T-helper 2 cell treated with Interferon-gamma antibody and Interleukin-4, amounts not matched to agents 5 μg/mL and 100 μg/mL, for 36 hours (primary cell): ENCODE results near the gene COA6.
A peak's percentile ranks its signal among the peaks of the same experiment; 100 is the strongest.
"Not testable (repeated sequence)": the region's sequence is repeated elsewhere in the genome, so short reads cannot be mapped to it uniquely, and the experiment has no call there.

ENCODE experiments used
- DNase-seq: peaks from one replicate; pipeline ENCODE4 v3.0.0; 2021; ENCODE audit warnings: low spot score
- H3K27ac Mint-ChIP-seq: one replicate; pipeline ENCODE4 v1.8.0; 2021; ENCODE audit warnings: mild to moderate bottlenecking, mixed read lengths
- H3K27me3 Mint-ChIP-seq: one replicate; pipeline ENCODE4 v1.8.0; 2021; ENCODE audit warnings: low read depth, mixed read lengths
- H3K36me3 Mint-ChIP-seq: one replicate; pipeline ENCODE4 v1.8.0; 2021; ENCODE audit warnings: low read depth, mixed read lengths
- H3K4me1 Mint-ChIP-seq: one replicate; pipeline ENCODE4 v1.8.0; 2021; ENCODE audit warnings: low read depth, mixed read lengths
- H3K4me3 Mint-ChIP-seq: one replicate; pipeline ENCODE4 v1.8.0; 2022; ENCODE audit warnings: mild to moderate bottlenecking, moderate library complexity, mixed read lengths
- H3K9me3 Mint-ChIP-seq: one replicate; pipeline ENCODE4 v1.8.0; 2021; ENCODE audit warnings: mixed read lengths

COA6 gene

DNA sequence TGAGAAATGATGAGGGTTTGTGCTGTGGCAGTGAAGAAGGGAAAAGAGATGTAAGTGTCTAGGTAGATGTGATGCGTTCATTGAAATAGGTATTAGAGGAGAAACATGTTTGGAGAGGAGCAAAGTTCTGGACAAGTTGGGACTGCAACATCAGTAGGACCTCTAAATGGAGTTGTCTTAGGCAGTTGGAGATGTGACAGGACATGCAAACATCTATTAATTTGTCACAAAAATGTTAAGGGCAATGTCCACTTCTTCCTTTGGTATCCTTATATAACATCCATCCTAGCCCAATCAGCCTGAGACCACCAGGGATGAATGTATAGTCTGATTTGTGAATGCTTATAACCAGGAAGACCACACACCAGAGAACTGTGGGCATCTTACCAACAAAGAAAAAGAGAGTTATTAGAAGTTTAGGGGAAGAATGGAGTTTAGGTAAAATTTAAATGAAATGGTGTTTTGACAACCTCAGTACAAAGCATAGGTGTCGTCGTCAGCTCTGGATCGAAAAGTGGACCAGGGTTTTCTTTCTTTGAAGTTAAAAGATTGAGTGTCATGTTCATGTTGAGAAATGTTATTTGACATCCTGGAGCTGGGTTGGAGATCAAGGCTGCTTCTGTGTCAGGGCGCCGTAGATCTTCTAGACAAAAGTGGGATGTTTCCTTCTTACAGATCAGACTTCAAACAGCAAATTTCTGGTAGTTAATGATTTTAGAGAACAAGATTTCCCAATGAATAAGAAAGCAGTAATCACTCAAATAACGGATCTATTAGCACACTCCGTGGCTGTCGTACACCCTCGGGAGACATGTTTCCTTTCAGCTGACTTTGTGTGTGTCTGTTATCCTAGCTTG is 8.7 kb downstream of the COA6 start:
- H3K4me1 Mint-ChIP-seq = peaks cover 12% of the 10 kb centered on the region
- H3K27me3 Mint-ChIP-seq = no peaks in the 10 kb centered on the region
- peaks cover 4% of the 10 kb centered on the region for H3K9me3 Mint-ChIP-seq
- no peak for DNase-seq
- no peak overlapping the region for H3K4me3 Mint-ChIP-seq
- no peak overlapping the region for H3K27ac Mint-ChIP-seq
- peaks cover 56% of the 10 kb centered on the region for H3K36me3 Mint-ChIP-seq

DNA sequence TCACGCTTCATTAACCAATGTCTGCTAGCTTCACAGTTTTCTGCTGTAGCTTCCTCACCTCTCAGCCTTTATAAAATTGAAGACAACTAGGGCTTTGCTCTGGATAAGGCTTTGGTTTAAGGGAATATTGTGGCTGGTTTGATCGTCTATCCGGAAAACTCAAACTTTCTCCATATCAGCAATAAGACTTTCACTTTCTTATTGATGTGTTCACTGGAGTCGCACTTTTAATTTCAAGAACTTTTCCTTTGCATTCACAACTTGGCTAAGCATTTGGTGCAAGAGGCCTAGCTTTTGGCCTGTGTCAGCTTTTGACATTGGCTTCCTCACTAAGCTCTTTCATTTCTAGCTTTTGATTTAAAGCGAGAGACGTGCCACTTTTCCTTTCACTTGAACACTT is 12.9 kb downstream of the COA6 start:
- DNase-seq = no peak
- no peak overlapping the region for H3K4me3 Mint-ChIP-seq
- H3K36me3 Mint-ChIP-seq = peaks cover 35% of the 10 kb centered on the region
- H3K27me3 Mint-ChIP-seq = no peaks in the 10 kb centered on the region
- peak overlapping the region; percentile 6 for H3K27ac Mint-ChIP-seq
- H3K9me3 Mint-ChIP-seq = no peaks in the 10 kb centered on the region
- peaks cover 8% of the 10 kb centered on the region for H3K4me1 Mint-ChIP-seq

DNA sequence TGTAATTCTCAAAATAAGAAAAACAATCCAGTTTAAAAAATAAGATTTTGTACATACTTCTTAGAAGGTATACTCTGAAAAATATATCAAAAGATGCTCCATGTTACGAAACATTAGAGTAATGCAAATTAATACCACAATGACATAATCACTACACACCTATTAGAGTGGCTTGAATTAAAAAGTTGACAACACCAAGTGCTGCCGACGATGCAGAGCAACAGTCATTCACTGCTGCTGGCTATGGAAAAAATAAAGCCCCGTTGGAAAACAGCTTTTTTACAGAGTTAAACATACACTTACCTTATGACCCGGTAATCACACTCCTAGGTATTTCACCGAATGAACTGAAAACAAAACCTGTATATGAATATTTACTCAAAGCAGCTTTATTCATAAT is 14.8 kb downstream of the COA6 start:
- DNase-seq = no peak
- H3K36me3 Mint-ChIP-seq = peaks cover 28% of the 10 kb centered on the region
- H3K27me3 Mint-ChIP-seq = no peaks in the 10 kb centered on the region
- no peaks in the 10 kb centered on the region for H3K9me3 Mint-ChIP-seq
- no peak overlapping the region for H3K27ac Mint-ChIP-seq
- H3K4me3 Mint-ChIP-seq = no peak overlapping the region
- H3K4me1 Mint-ChIP-seq = peaks cover 7% of the 10 kb centered on the region

DNA sequence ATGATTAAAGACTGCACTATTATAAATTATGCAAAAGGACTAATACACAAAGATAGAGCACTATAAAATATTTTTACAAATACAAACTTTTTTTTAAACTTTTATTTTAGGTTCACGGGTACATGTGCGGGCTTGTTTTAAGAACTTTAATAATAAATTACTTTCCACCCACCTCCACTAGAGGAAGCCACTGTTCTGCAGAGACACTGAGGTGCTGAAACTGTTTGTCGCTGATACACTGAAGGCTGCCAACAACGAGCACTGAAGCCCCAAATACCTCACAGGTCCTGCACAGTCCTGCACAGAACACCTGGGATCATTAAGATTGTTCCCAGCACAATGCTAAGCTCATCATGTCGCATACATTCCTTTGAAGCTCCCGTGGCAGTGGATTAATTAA is 19.9 kb downstream of the COA6 start:
- Mint-ChIP-seq H3K4me1 (peaks cover 9% of the 10 kb centered on the region), H3K9me3 (no peaks in the 10 kb centered on the region), H3K4me3 (no peak overlapping the region), H3K36me3 (peaks cover 32% of the 10 kb centered on the region), H3K27ac (no peak overlapping the region), H3K27me3 (no peaks in the 10 kb centered on the region)
- DNase-seq = no peak

DNA sequence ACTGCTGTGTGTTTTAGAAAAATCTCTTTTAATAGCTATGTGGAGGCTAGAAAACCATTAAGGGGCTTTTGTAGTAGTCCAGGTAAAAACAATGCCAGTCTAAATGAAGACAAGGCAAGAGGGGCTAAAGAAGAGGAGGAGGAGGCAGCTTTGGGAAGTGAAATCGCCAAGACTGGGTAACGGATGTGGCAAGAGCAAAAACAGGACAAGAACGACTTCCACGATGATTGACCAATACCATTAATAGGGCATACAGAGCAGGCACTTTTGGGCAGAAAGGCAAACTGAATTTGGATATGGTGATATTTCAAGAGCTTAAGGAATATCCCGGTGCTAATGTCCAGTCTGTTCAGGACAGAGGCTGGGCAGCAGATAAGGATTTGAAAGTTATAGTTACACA is 22.0 kb downstream of the COA6 start:
- no peak for DNase-seq
- no peaks in the 10 kb centered on the region for H3K9me3 Mint-ChIP-seq
- H3K27ac Mint-ChIP-seq = peak overlapping the region; percentile 6
- peaks cover 25% of the 10 kb centered on the region for H3K4me1 Mint-ChIP-seq
- H3K4me3 Mint-ChIP-seq = no peak overlapping the region
- H3K27me3 Mint-ChIP-seq = no peaks in the 10 kb centered on the region
- peaks cover 30% of the 10 kb centered on the region for H3K36me3 Mint-ChIP-seq

DNA sequence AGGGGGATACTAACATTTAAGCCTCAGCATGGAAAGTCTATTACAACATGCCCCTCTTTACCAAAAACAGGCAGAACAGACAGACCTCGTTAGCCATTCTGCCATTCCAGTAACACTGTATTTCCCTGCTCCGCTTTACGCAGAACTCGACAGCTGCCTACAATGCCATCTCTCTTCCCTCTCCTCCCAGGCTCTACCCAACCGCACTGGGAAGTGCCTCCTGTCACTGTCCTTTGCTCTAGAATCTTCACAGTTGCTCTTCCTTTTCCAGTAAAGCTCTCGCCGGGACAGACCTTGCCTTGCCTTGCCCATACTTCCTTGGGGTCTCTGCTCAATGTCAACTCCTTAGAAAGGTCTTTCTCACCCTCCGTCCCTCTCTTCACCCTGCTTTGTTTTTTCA is 22.8 kb downstream of the COA6 start:
- DNase-seq = no peak
- Mint-ChIP-seq H3K27me3 (no peaks in the 10 kb centered on the region), H3K36me3 (peaks cover 33% of the 10 kb centered on the region), H3K4me1 (peaks cover 32% of the 10 kb centered on the region), H3K27ac (peak overlapping the region; percentile 50), H3K4me3 (no peak overlapping the region), H3K9me3 (no peaks in the 10 kb centered on the region)

DNA sequence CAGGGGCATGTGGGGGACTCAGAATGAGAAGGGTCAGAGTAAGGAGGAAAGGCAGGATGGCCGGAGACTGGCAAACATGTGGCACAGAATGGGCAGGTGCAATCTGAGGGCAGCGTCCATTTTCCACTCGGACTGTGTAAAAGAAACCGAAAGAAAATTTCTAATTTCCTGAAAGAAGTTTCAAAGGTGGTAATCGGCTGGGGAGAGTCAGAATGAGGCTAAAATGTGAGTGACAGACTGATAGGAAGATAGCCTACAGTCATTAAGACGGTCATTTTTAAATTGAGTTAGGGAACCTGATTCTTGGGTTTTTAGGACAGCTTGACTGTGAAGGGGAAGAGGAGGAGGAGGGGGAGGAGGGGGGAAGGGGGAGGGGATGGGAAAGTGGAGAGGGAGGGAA is 23.6 kb downstream of the COA6 start:
- peak overlapping the region; percentile 36 for H3K4me3 Mint-ChIP-seq
- H3K36me3 Mint-ChIP-seq = peaks cover 34% of the 10 kb centered on the region
- H3K27me3 Mint-ChIP-seq = no peaks in the 10 kb centered on the region
- no peak for DNase-seq
- H3K27ac Mint-ChIP-seq = peak overlapping the region; percentile 69
- H3K9me3 Mint-ChIP-seq = no peaks in the 10 kb centered on the region
- peaks cover 39% of the 10 kb centered on the region for H3K4me1 Mint-ChIP-seq

DNA sequence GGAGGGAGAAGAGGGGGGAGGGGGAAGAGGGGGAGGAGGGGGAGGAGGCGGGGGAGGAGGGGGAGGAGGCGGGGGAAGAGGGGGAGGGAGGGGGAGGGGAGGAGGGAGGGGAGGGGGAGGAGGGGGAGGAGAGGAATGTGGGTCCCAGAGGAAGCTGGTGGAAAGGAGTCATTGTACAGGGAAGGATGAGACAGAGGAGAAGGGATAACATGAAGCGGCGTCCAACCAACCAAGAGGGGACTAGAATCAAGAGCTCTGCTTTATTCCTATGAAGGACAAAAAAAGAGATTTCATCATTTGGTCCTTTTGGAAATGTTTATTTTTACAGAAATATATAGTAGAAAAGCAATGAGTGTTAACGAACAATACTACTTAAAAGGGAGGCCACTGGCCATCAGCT is 24.5 kb downstream of the COA6 start:
- DNase-seq = no peak
- Mint-ChIP-seq H3K27ac (peak overlapping the region; percentile 32), H3K4me3 (no peak overlapping the region), H3K27me3 (no peaks in the 10 kb centered on the region), H3K36me3 (peaks cover 37% of the 10 kb centered on the region), H3K4me1 (peaks cover 43% of the 10 kb centered on the region), H3K9me3 (no peaks in the 10 kb centered on the region)

DNA sequence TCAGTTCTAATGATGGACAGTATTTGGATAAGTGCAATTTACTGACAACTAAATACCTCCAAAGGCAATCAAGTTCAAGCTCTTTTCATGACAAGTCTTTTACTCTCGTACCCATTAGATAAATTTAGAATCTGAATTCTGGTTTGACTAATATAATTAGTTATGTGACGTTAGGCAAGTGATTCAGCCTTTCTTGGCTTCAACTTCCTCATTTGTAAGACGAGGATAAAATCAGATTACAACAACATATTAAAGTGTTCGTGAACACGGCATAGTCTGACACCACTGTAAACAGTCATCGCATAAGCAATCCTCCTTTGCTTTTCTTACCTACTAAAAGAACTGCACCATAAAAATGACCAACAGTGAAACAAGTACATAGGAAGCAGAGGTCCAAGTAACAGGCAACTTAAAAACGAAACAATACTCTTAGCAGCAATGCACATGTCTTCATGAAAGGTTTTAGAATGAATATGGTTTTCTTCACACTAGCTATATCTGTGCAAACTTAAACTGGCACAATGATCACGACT is 25.7 kb downstream of the COA6 start:
- Mint-ChIP-seq H3K36me3 (peaks cover 40% of the 10 kb centered on the region), H3K4me3 (peak overlapping the region; percentile 83), H3K27me3 (no peaks in the 10 kb centered on the region), H3K4me1 (peaks cover 46% of the 10 kb centered on the region), H3K9me3 (no peaks in the 10 kb centered on the region), H3K27ac (peak overlapping the region; percentile 89)
- DNase-seq = no peak

DNA sequence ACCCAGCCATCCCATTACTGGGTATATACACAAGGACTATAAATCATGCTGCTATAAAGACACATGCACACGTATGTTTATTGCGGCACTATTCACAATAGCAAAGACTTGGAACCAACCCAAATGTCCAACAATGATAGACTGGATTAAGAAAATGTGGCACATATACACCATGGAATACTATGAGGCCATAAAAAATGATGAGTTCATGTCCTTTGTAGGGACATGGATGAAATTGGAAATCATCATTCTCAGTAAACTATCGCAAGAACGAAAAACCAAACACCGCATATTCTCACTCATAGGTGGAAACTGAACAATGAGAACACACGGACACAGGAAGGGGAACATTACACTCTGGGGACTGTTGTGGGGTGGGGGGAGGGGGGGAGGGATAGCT is 26.3 kb downstream of the COA6 start:
- Mint-ChIP-seq H3K4me3 (peak overlapping the region; percentile 83), H3K36me3 (peaks cover 38% of the 10 kb centered on the region), H3K4me1 (peaks cover 43% of the 10 kb centered on the region), H3K27ac (peak overlapping the region; percentile 89)
- not testable (repeated sequence) for DNase-seq, H3K9me3 Mint-ChIP-seq, H3K27me3 Mint-ChIP-seq

DNA sequence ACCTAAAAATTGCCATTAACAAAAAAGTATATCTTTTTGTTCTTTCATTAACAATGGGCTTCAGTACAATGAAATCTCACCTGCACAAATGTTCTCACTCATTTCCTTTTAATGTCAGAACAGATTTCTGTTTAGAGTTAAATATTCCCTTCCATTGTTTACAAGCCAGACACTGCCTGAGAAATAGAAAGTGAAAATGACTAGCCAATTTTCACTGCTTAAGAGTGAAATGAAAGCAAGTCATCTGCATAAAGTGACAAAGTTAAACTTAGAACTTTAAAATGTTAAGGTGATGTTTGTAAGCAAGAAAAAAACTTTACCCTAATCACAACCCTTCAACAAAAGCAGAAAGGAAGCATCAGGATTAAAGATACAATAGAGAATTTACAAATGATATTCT is 27.5 kb downstream of the COA6 start:
- peaks cover 41% of the 10 kb centered on the region for H3K36me3 Mint-ChIP-seq
- H3K4me3 Mint-ChIP-seq = peak overlapping the region; percentile 59
- H3K27me3 Mint-ChIP-seq = no peaks in the 10 kb centered on the region
- H3K9me3 Mint-ChIP-seq = no peaks in the 10 kb centered on the region
- H3K4me1 Mint-ChIP-seq = peaks cover 50% of the 10 kb centered on the region
- peak overlapping the region; percentile 81 for H3K27ac Mint-ChIP-seq
- DNase-seq = no peak

DNA sequence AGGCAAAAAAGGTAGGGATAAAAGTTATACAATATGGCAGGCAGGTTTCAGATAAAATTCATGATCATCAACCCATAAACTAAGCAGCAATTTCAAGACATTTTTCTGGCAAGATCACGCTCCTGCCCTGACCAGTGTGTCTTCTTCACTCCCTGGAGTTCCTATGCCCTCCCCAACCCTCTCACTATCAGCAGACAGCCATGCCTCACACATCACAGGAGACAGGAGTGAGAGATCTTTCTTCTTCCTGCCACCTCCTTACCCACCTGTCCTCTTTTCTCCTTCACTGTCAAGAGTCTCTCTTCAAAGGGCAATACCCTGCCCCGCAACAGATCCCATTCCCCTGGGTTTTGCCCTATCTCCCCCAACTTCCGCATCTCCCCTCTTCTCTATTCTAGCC is 28.4 kb downstream of the COA6 start:
- Mint-ChIP-seq H3K27me3 (no peaks in the 10 kb centered on the region), H3K4me3 (peak overlapping the region; percentile 59), H3K27ac (peak overlapping the region; percentile 81), H3K4me1 (peaks cover 53% of the 10 kb centered on the region), H3K36me3 (peaks cover 41% of the 10 kb centered on the region), H3K9me3 (no peaks in the 10 kb centered on the region)
- DNase-seq = no peak

DNA sequence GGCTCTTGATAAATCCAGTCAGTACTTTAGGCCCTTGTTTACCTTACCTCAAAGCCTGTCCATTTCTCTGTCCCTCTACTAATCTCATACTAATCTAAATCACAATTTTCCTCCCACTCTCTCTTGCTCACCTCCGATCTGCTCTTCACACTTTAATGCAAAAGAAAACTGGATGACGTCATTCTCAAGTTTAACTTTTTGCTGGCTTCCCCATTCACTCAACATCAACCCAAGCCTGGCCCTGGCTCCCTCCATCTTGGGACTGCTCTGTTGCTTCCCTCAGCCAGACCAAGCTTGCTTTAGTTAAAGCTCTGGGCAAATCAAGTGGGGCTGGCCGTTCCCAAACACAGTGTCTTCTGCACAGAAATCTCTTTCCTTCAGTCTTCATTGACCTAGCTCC is 29.7 kb downstream of the COA6 start:
- Mint-ChIP-seq H3K4me1 (peaks cover 55% of the 10 kb centered on the region), H3K27me3 (no peaks in the 10 kb centered on the region), H3K9me3 (no peaks in the 10 kb centered on the region), H3K27ac (peak overlapping the region; percentile 70), H3K4me3 (no peak overlapping the region), H3K36me3 (peaks cover 42% of the 10 kb centered on the region)
- DNase-seq = peak; percentile 2

DNA sequence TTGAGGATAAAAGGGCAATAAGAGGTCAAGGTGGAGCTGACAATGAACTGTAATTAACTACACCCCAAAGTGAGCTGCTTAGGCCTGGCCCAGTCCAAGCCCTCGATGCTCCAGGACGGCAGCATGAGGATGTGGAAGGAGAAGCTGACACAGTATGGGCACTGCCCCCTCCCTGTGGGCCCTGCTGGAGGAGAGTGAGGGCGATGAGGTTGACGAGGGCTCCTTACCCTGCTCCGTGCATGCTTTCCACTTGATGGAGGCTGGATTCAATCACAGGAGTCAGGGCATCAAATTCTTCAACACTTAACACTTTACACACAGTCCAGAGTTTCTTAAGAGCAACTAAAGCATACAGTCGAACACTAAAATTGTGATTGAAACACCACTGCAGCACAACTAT is 32.4 kb downstream of the COA6 start:
- Mint-ChIP-seq H3K36me3 (peaks cover 41% of the 10 kb centered on the region), H3K27me3 (no peaks in the 10 kb centered on the region), H3K27ac (peak overlapping the region; percentile 46), H3K9me3 (no peaks in the 10 kb centered on the region), H3K4me3 (no peak overlapping the region), H3K4me1 (peaks cover 52% of the 10 kb centered on the region)
- peak; percentile 1 for DNase-seq

DNA sequence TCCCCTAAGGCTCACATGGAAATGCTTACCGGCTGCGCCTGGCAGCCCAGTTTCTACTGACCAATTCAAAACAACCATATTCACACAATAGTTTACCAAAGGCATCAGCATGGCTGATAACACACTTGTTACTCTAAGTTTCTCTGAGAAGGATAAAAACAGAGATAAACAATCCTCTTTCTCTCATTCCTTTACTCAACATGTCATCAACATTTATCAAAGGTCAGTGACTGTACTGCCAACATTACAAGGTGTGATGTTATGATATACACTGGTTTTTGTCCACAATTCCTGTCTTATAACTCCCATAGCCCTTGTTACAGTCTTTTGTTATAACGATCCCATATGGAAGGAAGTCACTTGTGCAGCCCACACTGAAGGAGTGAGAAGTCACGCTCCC is 33.6 kb downstream of the COA6 start:
- Mint-ChIP-seq H3K36me3 (peaks cover 36% of the 10 kb centered on the region), H3K4me1 (peaks cover 41% of the 10 kb centered on the region), H3K4me3 (no peak overlapping the region), H3K27ac (no peak overlapping the region), H3K9me3 (no peaks in the 10 kb centered on the region), H3K27me3 (no peaks in the 10 kb centered on the region)
- no peak for DNase-seq
